ENCODE measurements around the gene LRRC26.

LRRC26 gene

DNA sequence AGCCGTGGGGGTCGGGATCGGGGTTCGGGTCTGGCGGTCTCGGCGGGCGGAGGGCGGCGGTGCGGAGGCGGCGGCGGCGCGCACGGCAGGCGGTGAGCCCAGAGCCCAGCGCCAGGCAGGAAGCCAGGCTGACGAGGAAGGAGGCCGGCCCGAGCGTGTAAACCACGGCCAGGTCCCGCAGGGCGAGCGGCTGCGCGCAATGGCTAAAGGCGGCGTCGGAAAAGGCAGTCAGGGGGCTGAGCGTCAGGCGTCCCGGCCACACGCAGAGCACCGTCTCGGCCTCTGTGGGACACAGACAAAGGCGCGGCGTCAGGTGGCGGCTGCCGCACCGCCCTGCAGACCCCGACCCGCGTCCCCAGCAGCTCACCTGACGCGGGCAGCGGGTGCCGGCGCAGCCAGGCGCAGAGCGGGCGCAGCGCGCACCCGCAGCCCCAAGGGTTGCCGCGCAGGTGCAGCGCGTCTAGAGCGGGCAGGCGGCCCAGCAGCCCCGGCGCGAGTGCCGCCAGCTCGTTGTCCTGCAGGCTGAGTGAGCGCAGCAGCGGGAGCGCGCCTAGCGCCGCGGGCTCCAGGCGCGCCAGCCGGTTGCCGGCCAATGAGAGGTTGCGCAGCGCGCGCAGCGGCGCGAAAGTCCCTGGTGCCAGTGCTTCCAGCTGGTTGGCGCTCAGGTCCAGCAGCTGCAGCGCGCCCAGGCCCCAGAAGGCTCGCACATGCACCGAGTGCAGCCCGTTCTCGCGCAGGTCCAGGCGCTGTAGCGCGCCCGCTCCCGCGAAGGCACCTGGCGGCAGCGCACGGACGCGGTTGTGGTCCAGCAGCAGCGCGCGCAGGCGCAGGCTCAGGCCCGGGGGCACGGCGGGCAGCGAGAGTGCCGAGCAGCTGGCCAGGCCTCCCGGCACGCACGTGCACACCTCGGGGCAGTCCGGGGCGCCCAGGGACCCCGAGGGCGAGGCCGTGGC lies 671 bp downstream of the LRRC26 start:
- TF ChIP-seq EZH2phosphoT487 (IDR thresholded peaks at IDR 0.05; ENCODE audit: borderline replicate concordance, low read length) = peak; percentile 92
- TF ChIP-seq, protein P1, sequence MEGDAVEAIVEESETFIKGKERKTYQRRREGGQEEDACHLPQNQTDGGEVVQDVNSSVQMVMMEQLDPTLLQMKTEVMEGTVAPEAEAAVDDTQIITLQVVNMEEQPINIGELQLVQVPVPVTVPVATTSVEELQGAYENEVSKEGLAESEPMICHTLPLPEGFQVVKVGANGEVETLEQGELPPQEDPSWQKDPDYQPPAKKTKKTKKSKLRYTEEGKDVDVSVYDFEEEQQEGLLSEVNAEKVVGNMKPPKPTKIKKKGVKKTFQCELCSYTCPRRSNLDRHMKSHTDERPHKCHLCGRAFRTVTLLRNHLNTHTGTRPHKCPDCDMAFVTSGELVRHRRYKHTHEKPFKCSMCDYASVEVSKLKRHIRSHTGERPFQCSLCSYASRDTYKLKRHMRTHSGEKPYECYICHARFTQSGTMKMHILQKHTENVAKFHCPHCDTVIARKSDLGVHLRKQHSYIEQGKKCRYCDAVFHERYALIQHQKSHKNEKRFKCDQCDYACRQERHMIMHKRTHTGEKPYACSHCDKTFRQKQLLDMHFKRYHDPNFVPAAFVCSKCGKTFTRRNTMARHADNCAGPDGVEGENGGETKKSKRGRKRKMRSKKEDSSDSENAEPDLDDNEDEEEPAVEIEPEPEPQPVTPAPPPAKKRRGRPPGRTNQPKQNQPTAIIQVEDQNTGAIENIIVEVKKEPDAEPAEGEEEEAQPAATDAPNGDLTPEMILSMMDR (IDR thresholded peaks at IDR 0.05; ENCODE audit: low read depth, low read length, poor library complexity, severe bottlenecking) = no peak
- H3K79me2 ChIP-seq (ENCODE audit: control insufficient read depth, low read length) = no peaks in the 10 kb centered on the region
- no peak overlapping the region for H3K27ac ChIP-seq (ENCODE audit: low read depth, low read length)
- H4K20me1 ChIP-seq (ENCODE audit: control insufficient read depth, insufficient read depth, low read depth, low read length) = no peaks in the 10 kb centered on the region
- H3K4me3 ChIP-seq (ENCODE audit: low read length) = no peak overlapping the region; the same call in 1 of the 2 replicates
- H3F3A ChIP-seq (ENCODE audit: control insufficient read depth, insufficient read depth) = no peaks in the 10 kb centered on the region
- H3K4me2 ChIP-seq (ENCODE audit: low read length) = peak overlapping the region; percentile 19; the same call in 1 of the 2 replicates
- peaks cover 23% of the 10 kb centered on the region for H3K4me1 ChIP-seq (ENCODE audit: control insufficient read depth, low read length)
- H3K36me3 ChIP-seq (ENCODE audit: control insufficient read depth, low read length) = no peaks in the 10 kb centered on the region
- H3K27me3 ChIP-seq (ENCODE audit: control insufficient read depth, low read length) = peaks cover 45% of the 10 kb centered on the region
- H3K9me2 ChIP-seq (replicated peaks; ENCODE audit: control insufficient read depth, low read length) = no peaks in the 10 kb centered on the region
- no peaks in the 10 kb centered on the region for H3K9me3 ChIP-seq (ENCODE audit: control insufficient read depth, insufficient read depth, low read length)

DNA sequence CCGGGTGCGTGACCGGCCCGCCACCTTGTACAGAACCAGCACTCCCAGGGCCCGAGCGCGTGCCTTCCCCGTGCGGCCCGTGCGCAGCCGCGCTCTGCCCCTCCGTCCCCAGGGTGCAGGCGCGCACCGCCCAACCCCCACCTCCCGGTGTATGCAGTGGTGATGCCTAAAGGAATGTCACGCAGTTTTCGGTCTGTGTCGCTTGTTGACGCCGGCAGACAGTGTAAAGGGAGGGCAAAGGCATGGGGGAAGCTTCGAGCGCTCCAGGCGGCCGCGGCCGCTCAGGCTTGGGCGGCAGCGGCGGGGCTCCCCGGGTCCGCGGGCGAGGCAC lies 1.3 kb downstream of the LRRC26 start:
- Histone ChIP-seq H4K20me1 (ENCODE audit: control insufficient read depth, insufficient read depth, low read depth, low read length) (no peaks in the 10 kb centered on the region), H3K4me3 (ENCODE audit: low read length) (no peak overlapping the region), H3K27me3 (ENCODE audit: control insufficient read depth, low read length) (peaks cover 45% of the 10 kb centered on the region), H3K4me1 (ENCODE audit: control insufficient read depth, low read length) (peaks cover 17% of the 10 kb centered on the region), H3K79me2 (ENCODE audit: control insufficient read depth, low read length) (no peaks in the 10 kb centered on the region), H3K4me2 (ENCODE audit: low read length) (peak overlapping the region; percentile 19; the same call in 1 of the 2 replicates), H3F3A (ENCODE audit: control insufficient read depth, insufficient read depth) (no peaks in the 10 kb centered on the region), H3K27ac (ENCODE audit: low read depth, low read length) (no peak overlapping the region), H3K9me3 (ENCODE audit: control insufficient read depth, insufficient read depth, low read length) (no peaks in the 10 kb centered on the region), H3K36me3 (ENCODE audit: control insufficient read depth, low read length) (no peaks in the 10 kb centered on the region), H3K9me2 (replicated peaks; ENCODE audit: control insufficient read depth, low read length) (no peaks in the 10 kb centered on the region)
- TF ChIP-seq EZH2phosphoT487 (IDR thresholded peaks at IDR 0.05; ENCODE audit: borderline replicate concordance, low read length) = no peak
- TF ChIP-seq, protein P1 (IDR thresholded peaks at IDR 0.05; ENCODE audit: low read depth, low read length, poor library complexity, severe bottlenecking) = no peak

DNA sequence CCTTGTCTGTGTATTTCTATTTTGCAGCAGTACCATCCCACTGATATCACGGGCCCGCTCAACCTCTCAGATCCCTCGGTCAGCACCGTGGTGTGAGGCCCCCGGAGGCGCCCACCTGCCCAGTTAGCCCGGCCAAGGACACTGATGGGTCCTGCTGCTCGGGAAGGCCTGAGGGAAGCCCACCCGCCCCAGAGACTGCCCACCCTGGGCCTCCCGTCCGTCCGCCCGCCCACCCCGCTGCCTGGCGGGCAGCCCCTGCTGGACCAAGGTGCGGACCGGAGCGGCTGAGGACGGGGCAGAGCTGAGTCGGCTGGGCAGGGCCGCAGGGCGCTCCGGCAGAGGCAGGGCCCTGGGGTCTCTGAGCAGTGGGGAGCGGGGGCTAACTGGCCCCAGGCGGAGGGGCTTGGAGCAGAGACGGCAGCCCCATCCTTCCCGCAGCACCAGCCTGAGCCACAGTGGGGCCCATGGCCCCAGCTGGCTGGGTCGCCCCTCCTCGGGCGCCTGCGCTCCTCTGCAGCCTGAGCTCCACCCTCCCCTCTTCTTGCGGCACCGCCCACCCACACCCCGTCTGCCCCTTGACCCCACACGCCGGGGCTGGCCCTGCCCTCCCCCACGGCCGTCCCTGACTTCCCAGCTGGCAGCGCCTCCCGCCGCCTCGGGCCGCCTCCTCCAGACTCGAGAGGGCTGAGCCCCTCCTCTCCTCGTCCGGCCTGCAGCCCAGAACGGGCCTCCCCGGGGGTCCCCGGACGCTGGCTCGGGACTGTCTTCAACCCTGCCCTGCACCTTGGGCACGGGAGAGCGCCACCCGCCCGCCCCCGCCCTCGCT lies 1.9 kb downstream of the LRRC26 start:
- Histone ChIP-seq H3K4me2 (ENCODE audit: low read length) (no peak overlapping the region), H3F3A (ENCODE audit: control insufficient read depth, insufficient read depth) (no peaks in the 10 kb centered on the region), H3K79me2 (ENCODE audit: control insufficient read depth, low read length) (no peaks in the 10 kb centered on the region), H3K27ac (ENCODE audit: low read depth, low read length) (no peak overlapping the region), H3K9me2 (replicated peaks; ENCODE audit: control insufficient read depth, low read length) (no peaks in the 10 kb centered on the region), H3K36me3 (ENCODE audit: control insufficient read depth, low read length) (no peaks in the 10 kb centered on the region), H3K27me3 (ENCODE audit: control insufficient read depth, low read length) (peaks cover 45% of the 10 kb centered on the region), H3K9me3 (ENCODE audit: control insufficient read depth, insufficient read depth, low read length) (no peaks in the 10 kb centered on the region), H3K4me3 (ENCODE audit: low read length) (no peak overlapping the region), H4K20me1 (ENCODE audit: control insufficient read depth, insufficient read depth, low read depth, low read length) (no peaks in the 10 kb centered on the region), H3K4me1 (ENCODE audit: control insufficient read depth, low read length) (peaks cover 11% of the 10 kb centered on the region)
- TF ChIP-seq, protein P1 (IDR thresholded peaks at IDR 0.05; ENCODE audit: low read depth, low read length, poor library complexity, severe bottlenecking) = no peak
- no peak for TF ChIP-seq EZH2phosphoT487 (IDR thresholded peaks at IDR 0.05; ENCODE audit: borderline replicate concordance, low read length)

All from DOHH2 (cell line).